K562 (cell line): Measurements from ENCODE around the gene MVB12B. TPM values are rescaled to one million over a fixed set of nuclear protein-coding genes. Genes with fewer than 3 reads are reported as not detected.

Experiments
- BRF2 ChIP-seq: IDR thresholded peaks from 3 replicates; pipeline ENCODE4 v1.6.1; 2011; ENCODE audit warnings: borderline replicate concordance, mild to moderate bottlenecking; ENCODE audit not compliant: insufficient read length, insufficient read depth
- E2F3 ChIP-seq: fragments of 250-450 bp; sonication (Bioruptor Pico); IDR thresholded peaks from 2 replicates; pipeline ENCODE4 v1.4.0; 2020; ENCODE audit warnings: mild to moderate bottlenecking
- HNRNPUL1 ChIP-seq: fragments of 200-400 bp; formaldehyde crosslinking; IDR thresholded peaks from 2 replicates; pipeline ENCODE4 v1.6.1; 2017; ENCODE audit warnings: low read length
- KAT8 ChIP-seq: fragments of 450-650 bp; IDR thresholded peaks from 2 replicates; pipeline ENCODE4 v1.6.1; 2016; ENCODE audit warnings: low read depth, mild to moderate bottlenecking
- MNT ChIP-seq, 2 experiments: fragments of 450-650 bp; conservative IDR thresholded peaks; 2 replicates each; pipeline ENCODE4 v1.6.1; 2017; ENCODE audit warnings: mild to moderate bottlenecking in 2 of 2, moderate library complexity in 2 of 2
- SPI1 ChIP-seq: IDR thresholded peaks from 2 replicates; pipeline ENCODE4 v1.6.1; 2011; ENCODE audit warnings: low read depth, low read length, control low read depth, borderline replicate concordance
- polyA plus RNA-seq, 8 experiments: library from polyadenylated mRNA; depleted of rRNA in 4 of 8; stranded (reverse) in 5 of 8; unstranded in 3 of 8; fragments of >200 nt; fragmentation: Nextera tagmentation in 2 of 8; fragmentation: Illumina TruSeq in 1 of 8; extraction: Ambion mirVana in 2 of 8; extraction: Trizol in 1 of 8; gene quantifications; 2 replicates each; pipeline versions ENCODE4 v1.2.1 to v1.2.3, GENCODE V29; 2011 to 2014; ENCODE audit warnings: inconsistent platforms in 1 of 8, missing spikeins in 1 of 8
- total RNA-seq, 7 experiments: library from RNA; depleted of rRNA in 6 of 7; stranded (reverse); fragments of >200 nt in 6 of 7; fragmentation: Illumina TruSeq in 2 of 7; extraction: Trizol in 2 of 7; gene quantifications; 2 replicates each; pipeline versions ENCODE4 v1.2.1 to v1.2.3, GENCODE V29; 2011 to 2021; ENCODE audit warnings: low replicate concordance in 1 of 7
- TF ChIP-seq, protein P1 (sequence below): fragments of 250-450 bp; sonication (Bioruptor Pico); IDR thresholded peaks from 2 replicates; pipeline ENCODE4 v1.4.0; 2020
- TF ChIP-seq, protein P2 (sequence below): fragments of 450-650 bp; IDR thresholded peaks from 2 replicates; pipeline ENCODE4 v1.6.1; 2014; ENCODE audit warnings: low read depth, mild to moderate bottlenecking, moderate library complexity, borderline replicate concordance

MVB12B gene
- total and polyA plus RNA-seq, 9 of the 15 experiments (the other 6 are each of a cell fraction or from before 2014, with no cell fraction given) = not detected

DNA sequence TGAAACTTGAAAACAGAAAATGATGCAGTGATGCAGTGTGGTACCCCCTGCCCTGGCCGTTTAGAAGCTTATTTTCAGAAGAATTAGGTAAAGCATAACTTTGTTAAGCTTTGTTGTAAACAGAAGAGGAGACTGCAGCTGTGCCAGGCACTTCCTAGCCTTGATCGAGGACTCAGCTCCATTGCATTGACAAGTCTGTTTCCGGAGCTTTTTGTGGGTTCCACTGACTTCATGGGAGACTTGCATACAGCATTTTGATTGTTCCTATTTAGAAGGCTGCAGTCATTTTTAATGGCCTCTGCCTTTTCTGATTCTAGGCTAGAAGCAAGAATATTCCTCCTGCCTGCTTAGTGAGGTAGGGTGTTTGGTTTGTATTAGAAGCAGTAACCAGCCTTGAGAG, 12.3 kb downstream of the MVB12B start (continued):
- no peak for TF ChIP-seq MNT (conservative IDR thresholded peaks at IDR 0.05)
- TF ChIP-seq, protein P1, sequence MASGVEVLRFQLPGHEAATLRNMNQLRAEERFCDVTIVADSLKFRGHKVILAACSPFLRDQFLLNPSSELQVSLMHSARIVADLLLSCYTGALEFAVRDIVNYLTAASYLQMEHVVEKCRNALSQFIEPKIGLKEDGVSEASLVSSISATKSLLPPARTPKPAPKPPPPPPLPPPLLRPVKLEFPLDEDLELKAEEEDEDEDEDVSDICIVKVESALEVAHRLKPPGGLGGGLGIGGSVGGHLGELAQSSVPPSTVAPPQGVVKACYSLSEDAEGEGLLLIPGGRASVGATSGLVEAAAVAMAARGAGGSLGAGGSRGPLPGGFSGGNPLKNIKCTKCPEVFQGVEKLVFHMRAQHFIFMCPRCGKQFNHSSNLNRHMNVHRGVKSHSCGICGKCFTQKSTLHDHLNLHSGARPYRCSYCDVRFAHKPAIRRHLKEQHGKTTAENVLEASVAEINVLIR (CRISPR knock-in tag) = no peak
- no peak for TF ChIP-seq HNRNPUL1
- no peak for TF ChIP-seq SPI1
- no peak for TF ChIP-seq BRF2
- no peak for TF ChIP-seq E2F3 (CRISPR knock-in tag)
- TF ChIP-seq, protein P2, sequence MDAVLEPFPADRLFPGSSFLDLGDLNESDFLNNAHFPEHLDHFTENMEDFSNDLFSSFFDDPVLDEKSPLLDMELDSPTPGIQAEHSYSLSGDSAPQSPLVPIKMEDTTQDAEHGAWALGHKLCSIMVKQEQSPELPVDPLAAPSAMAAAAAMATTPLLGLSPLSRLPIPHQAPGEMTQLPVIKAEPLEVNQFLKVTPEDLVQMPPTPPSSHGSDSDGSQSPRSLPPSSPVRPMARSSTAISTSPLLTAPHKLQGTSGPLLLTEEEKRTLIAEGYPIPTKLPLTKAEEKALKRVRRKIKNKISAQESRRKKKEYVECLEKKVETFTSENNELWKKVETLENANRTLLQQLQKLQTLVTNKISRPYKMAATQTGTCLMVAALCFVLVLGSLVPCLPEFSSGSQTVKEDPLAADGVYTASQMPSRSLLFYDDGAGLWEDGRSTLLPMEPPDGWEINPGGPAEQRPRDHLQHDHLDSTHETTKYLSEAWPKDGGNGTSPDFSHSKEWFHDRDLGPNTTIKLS = no peak
- TF ChIP-seq KAT8 = no peak
- TF ChIP-seq, all 486 proteins: peak for 0
